ENCODE results near the gene KCNS3. TPM values are rescaled to one million over a fixed set of nuclear protein-coding genes. Genes with fewer than 3 reads are reported as not detected.

The KCNS3 gene
- total RNA-seq, 2 experiments from 2014 or later, result not detected

DNA sequence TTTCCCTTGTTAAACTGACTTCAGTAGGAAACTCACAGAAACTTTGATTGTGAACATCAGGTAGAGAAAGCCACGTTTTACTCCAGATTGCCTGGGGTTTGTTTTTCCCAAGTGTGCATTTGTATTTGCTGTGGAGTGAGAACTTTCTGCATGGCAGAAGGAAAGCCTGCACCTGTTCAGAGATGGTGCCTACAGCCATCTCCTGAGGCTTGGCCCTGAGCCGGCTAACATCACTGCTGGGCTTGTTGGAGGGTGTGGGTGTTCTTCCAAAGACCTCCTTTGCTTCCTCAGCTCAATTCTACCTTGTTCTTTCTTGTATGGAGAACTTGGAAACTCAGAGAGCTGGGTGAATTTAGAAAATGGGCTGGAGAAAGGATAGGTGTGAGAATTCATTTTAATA, 16.1 kb downstream of the KCNS3 start:
- Mint-ChIP-seq H3K36me3 (ENCODE audit: low read depth) (no peaks in the 10 kb centered on the region), H3K27ac (no peak overlapping the region), H3K27me3 (peaks cover 2% of the 10 kb centered on the region), H3K4me1 (no peaks in the 10 kb centered on the region), H3K4me3 (no peak overlapping the region), H3K9me3 (no peaks in the 10 kb centered on the region)
- ChIA-PET POLR2A (no interaction called here), CTCF (no interaction called here)
- DNase-seq, result no peak

DNA sequence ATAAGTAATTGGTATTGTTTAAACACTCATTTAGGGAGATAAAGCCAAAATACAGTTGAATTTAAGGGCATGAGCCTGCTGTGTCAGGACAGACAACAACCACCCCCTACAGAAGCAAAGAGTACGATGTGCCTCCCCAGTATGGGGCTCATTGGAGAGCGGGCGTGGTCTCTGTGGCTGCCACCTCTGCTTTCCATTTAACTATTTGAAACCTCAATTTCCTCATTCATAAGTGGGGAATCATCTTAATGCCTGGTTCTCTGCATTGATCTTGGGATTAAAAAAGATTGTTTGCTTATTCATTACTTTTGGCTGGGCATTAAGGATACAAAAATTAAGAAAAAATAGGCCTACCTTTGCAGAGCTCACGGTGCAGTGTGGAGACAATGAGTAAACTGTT, 21.4 kb downstream of the KCNS3 start:
- no peaks in the 10 kb centered on the region for H3K4me1 Mint-ChIP-seq

DNA sequence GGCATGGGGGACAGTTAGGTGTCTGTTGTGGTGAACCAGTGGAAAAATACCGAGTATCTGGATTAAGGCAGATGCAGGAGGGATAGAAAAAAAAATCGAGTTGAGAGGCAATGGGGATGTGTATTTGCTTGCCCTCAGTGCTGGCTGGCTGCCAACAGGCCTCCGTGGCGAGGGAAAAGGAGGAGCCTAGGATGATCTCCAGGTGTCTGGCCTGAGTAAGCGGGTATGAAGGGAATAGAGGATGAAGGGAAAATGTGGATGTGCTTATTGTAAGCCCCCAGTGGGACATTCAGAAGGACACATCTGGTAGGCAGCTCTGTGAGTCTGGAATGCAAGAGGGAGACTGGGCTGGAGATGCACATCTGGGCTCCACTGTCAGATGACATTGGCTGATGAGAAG, 22.8 kb downstream of the KCNS3 start:
- no peak overlapping the region for H3K27ac Mint-ChIP-seq
- ChIA-PET CTCF (no interaction called here), POLR2A (no interaction called here)
- H3K36me3 Mint-ChIP-seq (ENCODE audit: low read depth), result no peaks in the 10 kb centered on the region
- no peak overlapping the region for H3K4me3 Mint-ChIP-seq
- peaks cover 2% of the 10 kb centered on the region for H3K27me3 Mint-ChIP-seq
- H3K9me3 Mint-ChIP-seq, result no peaks in the 10 kb centered on the region
- no peaks in the 10 kb centered on the region for H3K4me1 Mint-ChIP-seq
- no peak for DNase-seq

More for the DNA sequence above, 21.4 kb downstream of the KCNS3 start:
- H3K27ac Mint-ChIP-seq, result no peak overlapping the region
- POLR2A ChIA-PET, result no interaction called here
- H3K9me3 Mint-ChIP-seq, result no peaks in the 10 kb centered on the region
- no peak overlapping the region for H3K4me3 Mint-ChIP-seq
- CTCF ChIA-PET, result no interaction called here
- H3K36me3 Mint-ChIP-seq (ENCODE audit: low read depth), result no peaks in the 10 kb centered on the region
- DNase-seq, result no peak
- peaks cover 2% of the 10 kb centered on the region for H3K27me3 Mint-ChIP-seq

DNA sequence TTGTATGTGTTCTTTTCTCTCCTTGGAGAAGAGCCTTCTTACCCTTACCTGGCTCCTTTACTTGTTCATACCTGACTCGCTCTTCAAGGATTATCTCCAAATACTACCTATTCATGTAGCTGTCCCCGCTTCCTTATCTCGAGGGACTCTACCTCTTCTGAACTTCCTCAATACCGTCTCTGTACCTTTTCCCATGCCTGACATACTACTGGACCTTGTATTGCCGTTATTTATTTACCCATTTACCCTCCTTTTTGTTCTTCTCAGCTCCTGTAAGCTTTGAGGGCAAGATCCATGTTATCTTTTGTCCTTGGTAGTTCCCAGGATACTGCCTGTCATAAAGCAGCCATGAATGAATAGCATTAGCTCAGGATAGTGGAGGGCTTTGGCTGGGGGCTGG, 32.5 kb downstream of the KCNS3 start:
- H3K4me3 Mint-ChIP-seq, result no peak overlapping the region
- H3K27me3 Mint-ChIP-seq, result no peaks in the 10 kb centered on the region
- no peaks in the 10 kb centered on the region for H3K9me3 Mint-ChIP-seq
- no peak for DNase-seq
- H3K36me3 Mint-ChIP-seq (ENCODE audit: low read depth), result no peaks in the 10 kb centered on the region
- ChIA-PET POLR2A (no interaction called here), CTCF (no interaction called here)
- H3K27ac Mint-ChIP-seq, result no peak overlapping the region
- H3K4me1 Mint-ChIP-seq, result no peaks in the 10 kb centered on the region

DNA sequence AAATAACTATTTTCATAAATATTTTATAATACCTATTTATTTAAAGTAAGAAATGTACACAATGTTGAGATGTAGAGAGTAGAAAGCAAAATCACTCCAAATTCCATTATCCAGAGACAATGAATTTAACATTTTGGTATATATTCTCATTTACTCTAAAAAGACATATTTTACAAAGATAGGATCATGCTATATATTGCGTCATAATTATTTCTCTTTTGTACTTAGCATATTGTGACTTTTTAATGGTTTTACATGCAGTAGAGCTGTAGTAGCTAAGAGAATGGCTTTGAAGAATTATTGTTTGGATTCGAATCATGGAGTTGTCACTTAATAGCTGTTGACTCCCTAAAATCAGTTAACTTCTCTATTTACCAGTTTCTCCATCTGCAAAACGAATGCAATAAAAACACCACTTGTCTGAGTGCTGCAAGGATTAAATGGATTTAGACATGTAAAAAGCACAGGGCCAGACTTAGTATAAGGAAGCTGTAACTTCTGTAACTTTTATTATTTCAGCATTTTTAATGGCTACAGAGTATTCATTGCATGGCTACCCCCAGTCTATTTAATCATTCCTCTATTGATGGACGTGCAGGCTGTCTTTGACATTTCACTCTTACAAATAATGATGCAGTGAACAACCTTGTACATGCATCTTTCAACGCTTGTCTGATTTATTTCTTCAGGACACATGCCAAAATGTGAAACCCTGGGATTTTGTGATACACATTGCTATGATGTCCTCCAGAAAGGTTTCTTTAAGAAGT, 33.2 kb downstream of the KCNS3 start:
- Mint-ChIP-seq H3K9me3 (no peaks in the 10 kb centered on the region), H3K4me1 (no peaks in the 10 kb centered on the region), H3K27me3 (no peaks in the 10 kb centered on the region), H3K27ac (no peak overlapping the region), H3K4me3 (no peak overlapping the region), H3K36me3 (ENCODE audit: low read depth) (no peaks in the 10 kb centered on the region)
- ChIA-PET CTCF (no interaction called here), POLR2A (no interaction called here)
- DNase-seq, result no peak

DNA sequence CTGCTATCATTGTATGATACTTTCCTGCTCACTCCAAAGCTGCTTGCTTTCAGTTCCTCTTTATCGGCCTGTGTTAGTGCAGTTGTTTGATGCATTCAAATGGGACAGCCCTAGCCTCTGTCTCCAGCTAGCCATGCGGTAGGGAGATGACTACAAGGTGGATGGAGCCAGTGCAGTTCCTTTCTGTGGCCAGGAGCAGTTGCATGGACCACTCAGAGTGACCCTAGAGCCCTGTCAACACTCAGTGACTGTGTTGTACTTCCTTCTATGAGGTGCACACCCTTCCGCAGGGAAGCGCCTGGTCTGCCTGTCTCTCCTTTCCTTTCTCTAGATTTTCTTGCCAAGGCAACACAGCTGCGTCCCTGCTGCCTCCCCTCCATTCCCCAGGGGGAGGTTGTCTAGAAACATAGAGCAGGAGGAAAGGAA, 33.8 kb downstream of the KCNS3 start:
- Mint-ChIP-seq H3K36me3 (ENCODE audit: low read depth) (no peaks in the 10 kb centered on the region), H3K9me3 (no peaks in the 10 kb centered on the region), H3K4me1 (no peaks in the 10 kb centered on the region), H3K4me3 (no peak overlapping the region), H3K27ac (no peak overlapping the region), H3K27me3 (no peaks in the 10 kb centered on the region)
- no peak for DNase-seq
- CTCF ChIA-PET, result no interaction called here
- POLR2A ChIA-PET, result no interaction called here

DNA sequence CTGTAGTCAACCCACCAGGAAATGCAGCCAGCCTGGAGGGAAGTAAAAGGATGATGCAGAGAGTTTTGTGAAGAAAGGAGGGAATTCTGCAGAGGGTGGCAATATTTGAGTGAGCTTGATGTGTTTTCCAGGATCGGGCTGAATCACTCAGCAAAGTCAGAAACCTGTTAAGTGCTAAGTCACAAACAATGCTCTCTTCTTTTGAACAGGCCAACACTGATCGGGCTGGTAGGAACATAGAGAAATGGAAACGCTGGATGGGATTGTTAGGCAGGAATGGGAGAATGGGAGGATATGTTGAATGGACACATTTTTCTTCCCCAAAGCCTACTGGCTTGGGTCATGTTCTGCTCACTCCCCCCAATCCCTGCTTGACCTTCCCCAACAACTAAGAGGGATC, 36.6 kb downstream of the KCNS3 start:
- no peaks in the 10 kb centered on the region for H3K9me3 Mint-ChIP-seq
- no peak for DNase-seq
- ChIA-PET CTCF (no interaction called here), POLR2A (no interaction called here)
- H3K27me3 Mint-ChIP-seq, result no peaks in the 10 kb centered on the region
- no peaks in the 10 kb centered on the region for H3K36me3 Mint-ChIP-seq (ENCODE audit: low read depth)
- H3K4me1 Mint-ChIP-seq, result no peaks in the 10 kb centered on the region
- H3K27ac Mint-ChIP-seq, result no peak overlapping the region
- no peak overlapping the region for H3K4me3 Mint-ChIP-seq

DNA sequence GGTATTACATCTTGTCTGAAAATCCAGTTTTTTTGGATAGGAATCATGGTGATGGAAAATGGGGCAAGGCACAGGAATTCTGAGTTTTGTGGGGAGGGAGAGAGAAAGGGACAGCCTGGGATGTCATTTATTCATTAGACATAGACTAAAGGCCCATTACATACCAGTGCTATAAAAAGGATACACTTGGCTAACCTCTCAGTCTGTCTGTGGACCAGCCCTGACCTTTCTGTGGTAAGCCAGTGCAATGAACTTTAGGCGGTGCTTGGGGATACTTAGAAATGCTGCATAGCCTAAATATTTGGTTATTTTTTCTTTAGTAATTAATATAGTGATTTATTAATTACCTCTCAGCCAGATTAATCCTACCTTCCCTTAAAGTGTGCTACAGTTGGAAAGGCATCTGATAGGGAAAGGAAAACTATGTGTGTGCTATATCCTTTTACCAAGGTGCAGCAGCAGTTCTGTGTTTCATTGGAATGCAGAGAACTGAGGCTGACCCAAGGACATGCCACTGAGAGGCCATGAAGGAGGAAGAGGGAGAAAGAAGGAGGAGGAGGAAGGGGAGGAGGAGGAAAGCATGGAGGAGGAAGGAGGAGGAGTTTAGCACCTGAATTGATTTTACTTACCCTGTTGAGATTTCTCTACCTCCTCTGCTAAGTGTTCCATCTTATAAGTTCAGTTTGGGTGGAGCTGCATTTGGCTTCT, 37.5 kb downstream of the KCNS3 start:
- no peaks in the 10 kb centered on the region for H3K36me3 Mint-ChIP-seq (ENCODE audit: low read depth)
- no peaks in the 10 kb centered on the region for H3K9me3 Mint-ChIP-seq
- DNase-seq, result no peak
- H3K27me3 Mint-ChIP-seq, result no peaks in the 10 kb centered on the region
- no peak overlapping the region for H3K4me3 Mint-ChIP-seq
- no peaks in the 10 kb centered on the region for H3K4me1 Mint-ChIP-seq
- ChIA-PET POLR2A (no interaction called here), CTCF (no interaction called here)
- no peak overlapping the region for H3K27ac Mint-ChIP-seq

DNA sequence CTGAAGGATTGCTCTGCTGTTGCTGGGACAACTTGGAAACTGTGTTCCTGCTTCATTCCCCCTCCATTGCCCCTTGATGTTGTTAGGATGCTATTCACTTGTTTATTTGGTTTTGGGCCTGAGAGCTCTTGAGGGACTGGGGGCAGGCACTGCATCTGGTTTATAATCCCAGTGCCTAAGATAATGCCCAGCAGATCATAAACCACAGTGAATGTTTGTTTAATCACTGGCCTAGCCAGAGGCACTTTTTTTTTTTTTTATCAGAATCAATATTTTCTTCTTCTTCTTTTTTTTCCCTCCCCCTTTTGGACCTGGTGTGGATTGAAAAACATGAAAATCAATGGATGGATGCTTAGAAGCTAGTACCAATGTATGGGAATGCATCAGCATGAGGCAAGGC, 38.1 kb downstream of the KCNS3 start:
- Mint-ChIP-seq H3K36me3 (ENCODE audit: low read depth) (no peaks in the 10 kb centered on the region), H3K27ac (no peak overlapping the region), H3K9me3 (no peaks in the 10 kb centered on the region), H3K27me3 (no peaks in the 10 kb centered on the region), H3K4me1 (no peaks in the 10 kb centered on the region), H3K4me3 (no peak overlapping the region)
- ChIA-PET POLR2A (no interaction called here), CTCF (no interaction called here)
- no peak for DNase-seq

DNA sequence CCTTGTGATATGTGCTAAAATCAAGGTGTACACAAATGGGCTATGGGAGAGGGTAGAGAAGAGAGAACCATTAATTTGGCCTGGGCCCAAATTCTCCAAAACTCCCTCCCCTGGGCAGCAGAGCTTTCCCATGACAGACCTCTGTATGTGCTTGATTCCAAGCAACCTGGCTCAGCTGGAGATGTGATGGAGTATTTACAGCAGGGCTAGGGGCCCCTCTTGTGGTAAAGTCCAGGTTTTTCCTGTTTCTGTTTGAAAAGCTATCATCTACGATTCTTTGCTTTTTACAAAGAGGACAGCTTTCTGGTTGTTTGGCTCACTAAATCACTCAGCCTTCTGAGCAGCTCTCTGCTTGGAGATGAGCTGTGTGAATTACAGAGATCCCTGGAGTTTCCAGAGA, 40.3 kb downstream of the KCNS3 start:
- Mint-ChIP-seq H3K9me3 (no peaks in the 10 kb centered on the region), H3K27me3 (no peaks in the 10 kb centered on the region)
- POLR2A ChIA-PET, result no interaction called here

DNA sequence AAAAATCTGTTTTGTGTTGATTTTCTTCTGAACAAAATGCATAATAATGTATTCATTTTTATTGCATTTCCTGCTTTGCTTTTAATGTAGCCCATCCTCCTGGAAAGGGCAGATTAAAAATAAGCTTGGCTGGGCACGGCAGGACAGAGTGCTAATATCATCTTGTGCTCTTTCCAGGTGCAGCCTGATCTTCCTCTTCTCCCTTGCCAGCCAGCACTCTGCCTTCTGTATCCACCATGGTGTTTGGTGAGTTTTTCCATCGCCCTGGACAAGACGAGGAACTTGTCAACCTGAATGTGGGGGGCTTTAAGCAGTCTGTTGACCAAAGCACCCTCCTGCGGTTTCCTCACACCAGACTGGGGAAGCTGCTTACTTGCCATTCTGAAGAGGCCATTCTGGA, 52.3 kb downstream of the KCNS3 start:
- POLR2A ChIA-PET, result no interaction called here
- no peaks in the 10 kb centered on the region for H3K4me1 Mint-ChIP-seq
- H3K27me3 Mint-ChIP-seq, result no peaks in the 10 kb centered on the region

More for the DNA sequence above, 40.3 kb downstream of the KCNS3 start:
- no peak for DNase-seq
- Mint-ChIP-seq H3K27ac (no peak overlapping the region), H3K4me1 (no peaks in the 10 kb centered on the region), H3K36me3 (ENCODE audit: low read depth) (no peaks in the 10 kb centered on the region), H3K4me3 (no peak overlapping the region)
- CTCF ChIA-PET, result no interaction called here

DNA sequence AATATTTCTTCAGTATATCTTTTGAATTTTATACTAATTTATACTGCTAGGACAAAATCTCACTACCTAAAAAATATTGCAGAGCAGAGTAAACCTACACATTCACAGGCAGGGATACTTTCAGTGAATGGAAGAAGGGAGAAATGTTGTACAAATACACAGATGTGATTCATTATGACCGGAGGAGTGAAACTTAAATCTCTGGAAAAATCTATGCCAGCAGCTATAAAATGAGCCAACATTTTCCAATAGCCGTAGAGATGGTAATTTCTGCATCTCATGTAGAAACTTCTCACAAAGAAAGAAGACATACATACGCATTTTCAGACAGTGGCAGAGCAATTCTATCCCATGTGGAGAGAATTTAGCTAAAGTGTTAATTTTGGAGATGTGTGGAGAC, 54.8 kb downstream of the KCNS3 start:
- H3K36me3 Mint-ChIP-seq (ENCODE audit: low read depth), result no peaks in the 10 kb centered on the region

More for the DNA sequence above, 52.3 kb downstream of the KCNS3 start:
- CTCF ChIA-PET, result no interaction called here
- DNase-seq, result no peak
- Mint-ChIP-seq H3K4me3 (no peak overlapping the region), H3K36me3 (ENCODE audit: low read depth) (no peaks in the 10 kb centered on the region), H3K9me3 (no peaks in the 10 kb centered on the region), H3K27ac (no peak overlapping the region)

DNA sequence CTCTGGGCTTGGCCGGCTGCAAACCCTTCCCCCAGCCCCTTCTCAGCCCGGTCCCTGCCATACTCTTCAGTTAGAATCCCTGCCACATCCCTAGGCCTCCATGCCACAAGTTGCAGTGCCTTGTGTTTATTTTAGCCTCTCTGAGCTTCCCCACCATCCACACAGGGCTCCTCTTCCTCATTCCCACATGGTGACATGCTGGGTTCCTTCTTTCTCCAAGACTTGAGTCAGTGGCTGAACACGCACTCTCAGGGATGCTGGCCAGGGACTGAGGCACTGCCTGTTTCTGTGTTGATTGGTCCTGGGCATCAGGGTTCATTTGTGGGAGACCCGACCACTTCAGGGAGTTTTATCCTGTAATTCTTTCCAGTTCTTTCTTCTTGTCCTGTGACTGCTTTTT, 56.3 kb downstream of the KCNS3 start:
- ChIA-PET POLR2A (no interaction called here), CTCF (no interaction called here)
- no peaks in the 10 kb centered on the region for H3K36me3 Mint-ChIP-seq (ENCODE audit: low read depth)
- H3K4me3 Mint-ChIP-seq, result no peak overlapping the region
- H3K4me1 Mint-ChIP-seq, result no peaks in the 10 kb centered on the region
- H3K9me3 Mint-ChIP-seq, result no peaks in the 10 kb centered on the region
- DNase-seq, result no peak
- no peaks in the 10 kb centered on the region for H3K27me3 Mint-ChIP-seq
- H3K27ac Mint-ChIP-seq, result no peak overlapping the region

More for the DNA sequence above, 54.8 kb downstream of the KCNS3 start:
- H3K4me1 Mint-ChIP-seq, result no peaks in the 10 kb centered on the region
- no peaks in the 10 kb centered on the region for H3K9me3 Mint-ChIP-seq
- H3K27ac Mint-ChIP-seq, result no peak overlapping the region
- H3K4me3 Mint-ChIP-seq, result no peak overlapping the region
- ChIA-PET POLR2A (no interaction called here), CTCF (no interaction called here)
- no peaks in the 10 kb centered on the region for H3K27me3 Mint-ChIP-seq
- DNase-seq, result no peak

DNA sequence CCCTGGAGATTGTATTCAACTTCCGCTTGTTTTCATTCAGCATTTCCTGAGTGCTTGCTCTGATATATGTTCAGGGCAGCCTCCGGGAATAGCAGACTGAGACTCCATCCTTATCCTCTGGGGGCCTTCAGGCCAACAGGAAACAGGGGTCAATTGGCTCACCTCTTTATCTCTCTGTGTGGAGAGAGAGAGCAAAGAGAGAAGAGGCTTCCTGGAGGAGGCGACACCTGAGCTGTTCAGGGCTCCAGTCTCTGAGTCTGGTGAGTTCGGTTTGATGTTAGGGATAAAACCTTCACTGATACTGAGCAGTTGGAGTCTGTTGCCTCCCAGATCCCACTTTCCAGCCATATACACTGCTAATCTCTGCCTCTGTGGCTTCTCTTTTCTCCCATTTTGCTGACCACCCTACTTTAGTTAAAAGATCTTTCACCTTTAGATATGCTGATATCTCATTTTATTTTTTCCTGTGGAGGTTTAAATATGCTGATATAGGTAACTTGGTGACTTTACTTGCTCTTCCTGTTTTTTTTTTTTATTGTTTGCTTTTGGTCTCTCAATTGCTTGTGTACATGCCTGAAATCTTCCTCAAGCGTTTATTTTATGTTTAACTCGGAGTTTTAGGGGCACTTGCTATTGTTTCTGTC, 56.9 kb downstream of the KCNS3 start:
- Mint-ChIP-seq H3K36me3 (ENCODE audit: low read depth) (no peaks in the 10 kb centered on the region), H3K4me3 (no peak overlapping the region), H3K27me3 (no peaks in the 10 kb centered on the region), H3K27ac (no peak overlapping the region), H3K9me3 (no peaks in the 10 kb centered on the region), H3K4me1 (no peaks in the 10 kb centered on the region)
- no peak for DNase-seq
- POLR2A ChIA-PET, result no interaction called here
- CTCF ChIA-PET, result no interaction called here

All from activated CD4-positive, alpha-beta memory T cell treated with anti-CD3 and anti-CD28 coated beads, Interleukin-2, amount 10 ng/mL, durations not matched to agents 7 days and 5 days (primary cell).